ENCODE data around the gene DAD1. TPM values are rescaled to one million over a fixed set of nuclear protein-coding genes. Genes with fewer than 3 reads are reported as not detected.

Gene DAD1
- total RNA-seq, 2 experiments from 2014 or later = 117 to 154 TPM

GRCh38 chr14:22532345-22533056 is 56.5 kb downstream of the DAD1 start:
- CTCF ChIA-PET (ENCODE audit: unreplicated experiment) = interaction anchor here (1.0 to 3.3 kb wide), 8 partner anchors 10 to 84 kb away, joined by 3 to 19 read pairs (median 5); no protein-coding TSS in a partner anchor
- Histone ChIP-seq H2AFZ (ENCODE audit: low read length) (peak overlapping the region; percentile 41), H3K27ac (ENCODE audit: low read depth, low read length, poor library complexity, severe bottlenecking) (peak overlapping the region; percentile 88), H3K4me1 (ENCODE audit: insufficient read depth, low read length, poor library complexity, severe bottlenecking) (peaks cover 83% of the 10 kb centered on the region), H3K4me3 (ENCODE audit: low read depth, low read length, poor library complexity, severe bottlenecking) (peak overlapping the region; percentile 70), H4K20me1 (ENCODE audit: insufficient read depth, low read length) (no peaks in the 10 kb centered on the region), H3K9me2 (ENCODE audit: insufficient read depth, low read length) (no peaks in the 10 kb centered on the region), H3K36me3 (ENCODE audit: insufficient read depth, low read length) (peaks cover 21% of the 10 kb centered on the region), H3K4me2 (ENCODE audit: low read length) (peak overlapping the region; percentile 85), H3K79me2 (ENCODE audit: insufficient read depth, low read depth, low read length) (peaks cover 36% of the 10 kb centered on the region; the same call in 1 of the 2 replicates), H3K9me3 (ENCODE audit: low read length) (no peaks in the 10 kb centered on the region)
- DNase-seq (ENCODE audit: low spot score) = no peak
- POLR2A ChIA-PET = interaction anchor here (0.7 to 5.9 kb wide), 31 partner anchors 8 to 140 kb away, joined by 3 to 101 read pairs (median 6); no protein-coding TSS in a partner anchor
- no TSS peak for BruUV-seq (replicated peaks)
- TF ChIP-seq CTCF (conservative IDR thresholded peaks at IDR 0.05; ENCODE audit: low read length) = no peak
- TF ChIP-seq EZH2phosphoT487 (IDR thresholded peaks at IDR 0.05; ENCODE audit: borderline replicate concordance, low read depth, low read length) = no peak
- intact Hi-C loops (cut with micrococcal nuclease; ENCODE audit: unreplicated experiment) = loop anchor here (1.0 to 2.0 kb wide), 2 partner anchors 24 to 60 kb away; no protein-coding TSS in a partner anchor

GRCh38 chr14:22531451-22532344 is 57.3 kb downstream of the DAD1 start:
- intact Hi-C loops (cut with micrococcal nuclease; ENCODE audit: unreplicated experiment) = loop anchor here (1.0 to 2.0 kb wide), 2 partner anchors 25 to 59 kb away; no protein-coding TSS in a partner anchor
- no peaks in the 10 kb centered on the region for H3K9me3 ChIP-seq (ENCODE audit: low read length)
- peak overlapping the region; percentile 88 for H3K27ac ChIP-seq (ENCODE audit: low read depth, low read length, poor library complexity, severe bottlenecking)
- peaks cover 84% of the 10 kb centered on the region for H3K4me1 ChIP-seq (ENCODE audit: insufficient read depth, low read length, poor library complexity, severe bottlenecking)
- no peaks in the 10 kb centered on the region for H4K20me1 ChIP-seq (ENCODE audit: insufficient read depth, low read length)
- DNase-seq (ENCODE audit: low spot score) = peak; percentile 79
- peaks cover 13% of the 10 kb centered on the region for H3K36me3 ChIP-seq (ENCODE audit: insufficient read depth, low read length)
- ChIA-PET POLR2A (interaction anchor here (0.7 to 5.9 kb wide), 35 partner anchors 8 to 281 kb away, joined by 3 to 101 read pairs (median 4); partner anchors contain the start of gene ABHD4), CTCF (ENCODE audit: unreplicated experiment) (interaction anchor here (0.6 to 3.3 kb wide), 12 partner anchors 10 to 142 kb away, joined by 3 to 19 read pairs (median 5); no protein-coding TSS in a partner anchor)
- no peak for TF ChIP-seq CTCF (conservative IDR thresholded peaks at IDR 0.05; ENCODE audit: low read length)
- no peak for TF ChIP-seq EZH2phosphoT487 (IDR thresholded peaks at IDR 0.05; ENCODE audit: borderline replicate concordance, low read depth, low read length)
- BruUV-seq (replicated peaks) = TSS peak; percentile 88
- peak overlapping the region; percentile 63; the same call in 1 of the 2 replicates for H2AFZ ChIP-seq (ENCODE audit: low read length)
- H3K9me2 ChIP-seq (ENCODE audit: insufficient read depth, low read length) = no peaks in the 10 kb centered on the region
- H3K4me3 ChIP-seq (ENCODE audit: low read depth, low read length, poor library complexity, severe bottlenecking) = peak overlapping the region; percentile 70
- peak overlapping the region; percentile 85 for H3K4me2 ChIP-seq (ENCODE audit: low read length)
- H3K79me2 ChIP-seq (ENCODE audit: insufficient read depth, low read depth, low read length) = peaks cover 36% of the 10 kb centered on the region; the same call in 1 of the 2 replicates

All from OCI-LY7 (cell line).